ENCODE results near the gene EFCAB5. TPM values are rescaled to one million over a fixed set of nuclear protein-coding genes. Genes with fewer than 3 reads are reported as not detected.
"Not testable (repeated sequence)": the region's sequence is repeated elsewhere in the genome, so short reads cannot be mapped to it uniquely, and the experiment has no call there.

EFCAB5 gene
- total RNA-seq, 1 experiment from 2014 or later: 0.07 TPM

DNA sequence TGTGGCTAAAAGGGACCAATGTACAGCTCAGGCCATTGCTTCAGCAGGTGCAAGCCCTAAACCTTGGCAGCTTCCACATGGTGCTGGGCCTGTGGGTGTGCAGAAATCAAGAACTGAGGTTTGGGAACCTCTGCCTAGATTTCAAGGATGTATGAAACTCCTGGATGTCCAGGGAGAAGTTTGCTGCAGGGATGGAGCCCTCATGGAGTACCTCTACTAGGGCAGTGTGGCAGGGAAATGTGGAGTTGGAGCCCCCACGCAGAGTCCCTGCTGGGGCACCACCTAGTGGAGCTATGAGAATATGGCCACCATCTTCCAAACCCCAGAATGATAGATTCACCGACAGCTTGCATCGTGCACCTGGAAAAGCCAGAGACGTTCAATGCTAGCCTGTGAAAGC, 13.0 kb downstream of the EFCAB5 start:
- H3F3A ChIP-seq (ENCODE audit: low read length, unreplicated experiment): no peaks in the 10 kb centered on the region
- no peaks in the 10 kb centered on the region for H3K79me2 ChIP-seq (ENCODE audit: low read length)
- H3K4me3 ChIP-seq (ENCODE audit: low read length): no peak overlapping the region
- no peaks in the 10 kb centered on the region for H3K9me2 ChIP-seq (replicated peaks; ENCODE audit: low read length)
- intact Hi-C loops (cut with micrococcal nuclease): no loop called here
- no TSS peak for BruUV-seq (replicated peaks)
- ChIA-PET CTCF (no interaction called here), POLR2A (ENCODE audit: unreplicated experiment) (no interaction called here)
- H3K27ac ChIP-seq (ENCODE audit: low read length): no peak overlapping the region
- peaks cover 12% of the 10 kb centered on the region for H3K4me1 ChIP-seq (ENCODE audit: insufficient read depth, low read length)
- H3K36me3 ChIP-seq (ENCODE audit: low read depth, low read length): no peaks in the 10 kb centered on the region
- ATAC-seq (no peak), DNase-seq (no peak)
- no peak overlapping the region for H3K4me2 ChIP-seq (ENCODE audit: low read length)
- no peak overlapping the region for H3K9ac ChIP-seq (ENCODE audit: low read length)
- H3K27me3 ChIP-seq (ENCODE audit: low read length): no peaks in the 10 kb centered on the region
- TF ChIP-seq EZH2phosphoT487 (IDR thresholded peaks at IDR 0.05; ENCODE audit: borderline replicate concordance, low read length) (no peak), EZH2 (IDR thresholded peaks at IDR 0.05; ENCODE audit: low read length, unreplicated experiment) (no peak)
- TF ChIP-seq, protein P1, sequence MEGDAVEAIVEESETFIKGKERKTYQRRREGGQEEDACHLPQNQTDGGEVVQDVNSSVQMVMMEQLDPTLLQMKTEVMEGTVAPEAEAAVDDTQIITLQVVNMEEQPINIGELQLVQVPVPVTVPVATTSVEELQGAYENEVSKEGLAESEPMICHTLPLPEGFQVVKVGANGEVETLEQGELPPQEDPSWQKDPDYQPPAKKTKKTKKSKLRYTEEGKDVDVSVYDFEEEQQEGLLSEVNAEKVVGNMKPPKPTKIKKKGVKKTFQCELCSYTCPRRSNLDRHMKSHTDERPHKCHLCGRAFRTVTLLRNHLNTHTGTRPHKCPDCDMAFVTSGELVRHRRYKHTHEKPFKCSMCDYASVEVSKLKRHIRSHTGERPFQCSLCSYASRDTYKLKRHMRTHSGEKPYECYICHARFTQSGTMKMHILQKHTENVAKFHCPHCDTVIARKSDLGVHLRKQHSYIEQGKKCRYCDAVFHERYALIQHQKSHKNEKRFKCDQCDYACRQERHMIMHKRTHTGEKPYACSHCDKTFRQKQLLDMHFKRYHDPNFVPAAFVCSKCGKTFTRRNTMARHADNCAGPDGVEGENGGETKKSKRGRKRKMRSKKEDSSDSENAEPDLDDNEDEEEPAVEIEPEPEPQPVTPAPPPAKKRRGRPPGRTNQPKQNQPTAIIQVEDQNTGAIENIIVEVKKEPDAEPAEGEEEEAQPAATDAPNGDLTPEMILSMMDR (conservative IDR thresholded peaks at IDR 0.05; ENCODE audit: low read depth, low read length): no peak
- no peaks in the 10 kb centered on the region for H3K9me3 ChIP-seq (ENCODE audit: low read length)
- H4K20me1 ChIP-seq (ENCODE audit: low read length): no peaks in the 10 kb centered on the region
- no peak overlapping the region for H2AFZ ChIP-seq (ENCODE audit: low read length)

DNA sequence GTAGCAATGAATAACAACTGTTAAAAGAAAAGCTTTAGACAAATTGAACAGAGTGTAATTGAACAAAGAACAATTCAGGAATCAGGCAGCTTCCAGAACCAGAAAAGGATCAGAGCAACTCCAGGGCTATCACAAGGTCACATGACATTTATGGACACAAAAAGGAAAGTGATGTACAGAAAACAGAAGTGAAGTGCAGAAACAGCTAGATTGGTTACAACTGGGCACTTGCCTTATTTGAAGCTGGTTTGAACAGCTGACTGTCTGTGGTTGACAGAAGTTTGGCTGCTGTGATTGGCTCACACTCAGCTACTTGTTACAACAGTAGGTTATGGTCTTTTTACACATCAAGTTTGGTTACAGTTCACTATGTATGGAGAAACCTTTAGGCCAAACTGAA, 14.8 kb downstream of the EFCAB5 start:
- Histone ChIP-seq H4K20me1 (ENCODE audit: low read length) (no peaks in the 10 kb centered on the region), H3K4me1 (ENCODE audit: insufficient read depth, low read length) (peaks cover 19% of the 10 kb centered on the region), H3K27ac (ENCODE audit: low read length) (no peak overlapping the region), H3F3A (ENCODE audit: low read length, unreplicated experiment) (no peaks in the 10 kb centered on the region), H3K9me2 (replicated peaks; ENCODE audit: low read length) (no peaks in the 10 kb centered on the region), H3K9me3 (ENCODE audit: low read length) (no peaks in the 10 kb centered on the region), H3K4me3 (ENCODE audit: low read length) (no peak overlapping the region), H2AFZ (ENCODE audit: low read length) (no peak overlapping the region), H3K4me2 (ENCODE audit: low read length) (no peak overlapping the region), H3K27me3 (ENCODE audit: low read length) (no peaks in the 10 kb centered on the region), H3K79me2 (ENCODE audit: low read length) (no peaks in the 10 kb centered on the region), H3K9ac (ENCODE audit: low read length) (no peak overlapping the region), H3K36me3 (ENCODE audit: low read depth, low read length) (no peaks in the 10 kb centered on the region)
- intact Hi-C loops (cut with micrococcal nuclease): no loop called here
- ChIA-PET CTCF (no interaction called here), POLR2A (ENCODE audit: unreplicated experiment) (no interaction called here)
- no TSS peak for BruUV-seq (replicated peaks)
- DNase-seq (no peak), ATAC-seq (no peak)
- TF ChIP-seq, protein P1 (conservative IDR thresholded peaks at IDR 0.05; ENCODE audit: low read depth, low read length): no peak
- no peak for TF ChIP-seq EZH2phosphoT487 (IDR thresholded peaks at IDR 0.05; ENCODE audit: borderline replicate concordance, low read length)
- no peak for TF ChIP-seq EZH2 (IDR thresholded peaks at IDR 0.05; ENCODE audit: low read length, unreplicated experiment)

DNA sequence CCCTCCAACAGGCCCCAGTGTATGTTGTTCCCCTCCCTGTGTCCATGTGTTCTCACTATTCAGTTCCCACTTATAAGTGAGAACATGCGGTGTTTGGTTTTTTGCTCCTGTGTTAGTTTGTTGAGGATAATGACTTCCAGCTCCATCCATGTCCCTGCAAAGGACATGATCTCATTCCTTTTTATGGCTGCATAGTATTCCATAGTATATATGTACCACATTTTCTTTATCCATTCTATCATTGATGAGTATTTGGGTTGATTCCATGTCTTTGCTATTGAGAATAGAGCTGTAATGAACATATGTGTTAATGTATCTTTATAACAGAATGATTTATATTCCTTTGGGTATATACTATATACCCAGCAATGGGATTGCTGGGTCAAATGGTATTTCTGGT, 16.1 kb downstream of the EFCAB5 start:
- H3K79me2 ChIP-seq (ENCODE audit: low read length); H3F3A ChIP-seq (ENCODE audit: low read length, unreplicated experiment); H4K20me1 ChIP-seq (ENCODE audit: low read length); H3K27me3 ChIP-seq (ENCODE audit: low read length); DNase-seq; H3K27ac ChIP-seq (ENCODE audit: low read length); CTCF ChIA-PET; H3K36me3 ChIP-seq (ENCODE audit: low read depth, low read length); BruUV-seq (replicated peaks); H3K9me3 ChIP-seq (ENCODE audit: low read length); H3K4me3 ChIP-seq (ENCODE audit: low read length); POLR2A ChIA-PET (ENCODE audit: unreplicated experiment); H3K9me2 ChIP-seq (replicated peaks; ENCODE audit: low read length); ATAC-seq; H2AFZ ChIP-seq (ENCODE audit: low read length); H3K4me2 ChIP-seq (ENCODE audit: low read length); H3K9ac ChIP-seq (ENCODE audit: low read length); intact Hi-C loops (cut with micrococcal nuclease): not testable (repeated sequence)
- H3K4me1 ChIP-seq (ENCODE audit: insufficient read depth, low read length): peaks cover 19% of the 10 kb centered on the region
